H1 (cell line): ENCODE data around the gene LY6G6C. TPM values are rescaled to one million over a fixed set of nuclear protein-coding genes. Genes with fewer than 3 reads are reported as not detected.

Source experiments
- ATF2 ChIP-seq: IDR thresholded peaks from 2 replicates; pipeline ENCODE4 v1.6.1; 2012; ENCODE audit warnings: low read length, inconsistent platforms
- CHD7 ChIP-seq: fragments of 300-600 bp; sonication (generic); IDR thresholded peaks from 2 replicates; pipeline ENCODE4 v1.7.1; 2012; ENCODE audit warnings: low read length, moderate library complexity, mild to moderate bottlenecking, inconsistent platforms; ENCODE audit not compliant: insufficient replicate concordance
- SAP30 ChIP-seq: fragments of 300-600 bp; sonication (generic); IDR thresholded peaks from 2 replicates; pipeline ENCODE4 v1.7.1; 2012; ENCODE audit warnings: low read length, moderate library complexity, mild to moderate bottlenecking, inconsistent platforms; ENCODE audit not compliant: insufficient read depth, insufficient replicate concordance
- SIX5 ChIP-seq: IDR thresholded peaks from 2 replicates; pipeline ENCODE4 v1.6.1; 2011; ENCODE audit warnings: mild to moderate bottlenecking, low read depth, low read length
- polyA plus RNA-seq, 7 experiments: library from polyadenylated mRNA; depleted of rRNA in 3 of 7; stranded (reverse) in 5 of 7; unstranded in 2 of 7; fragments of >200 nt in 5 of 7; fragments of 200-250 nt in 2 of 7; gene quantifications; 1 replicate in 5 of 7; 2 replicates in 1 of 7; 4 replicates in 1 of 7; pipeline versions ENCODE4 v1.2.1 to v1.2.3, GENCODE V29; 2011 to 2013; ENCODE audit warnings: missing spikeins in 2 of 7, mixed read lengths in 2 of 7
- total RNA-seq: library from RNA; stranded (reverse); fragmentation: NEBNext Ultra II Directional; extraction: Animal tissue kit (Norgen Biotek cat#: 25700); gene quantifications from 2 replicates; pipeline ENCODE4 v1.2.1, GENCODE V29; 2021
- TF ChIP-seq, protein P1 (sequence below), 3 experiments: IDR thresholded peaks; 1 replicate in 2 of 3; 2 replicates in 1 of 3; pipeline versions ENCODE4 v1.5.1 to v1.6.1; 2011; ENCODE audit warnings: low read length in 3 of 3, mild to moderate bottlenecking in 3 of 3, inconsistent platforms in 2 of 3, low read depth in 1 of 3, moderate library complexity in 1 of 3; ENCODE audit not compliant: insufficient read depth in 1 of 3; ENCODE audit errors: control extremely low read depth in 1 of 3

LY6G6C gene
- total and polyA plus RNA-seq, 2 of the 8 experiments (the other 6 are each of a cell fraction or from before 2014, with no cell fraction given) = 0.23 TPM; not detected in 1

DNA sequence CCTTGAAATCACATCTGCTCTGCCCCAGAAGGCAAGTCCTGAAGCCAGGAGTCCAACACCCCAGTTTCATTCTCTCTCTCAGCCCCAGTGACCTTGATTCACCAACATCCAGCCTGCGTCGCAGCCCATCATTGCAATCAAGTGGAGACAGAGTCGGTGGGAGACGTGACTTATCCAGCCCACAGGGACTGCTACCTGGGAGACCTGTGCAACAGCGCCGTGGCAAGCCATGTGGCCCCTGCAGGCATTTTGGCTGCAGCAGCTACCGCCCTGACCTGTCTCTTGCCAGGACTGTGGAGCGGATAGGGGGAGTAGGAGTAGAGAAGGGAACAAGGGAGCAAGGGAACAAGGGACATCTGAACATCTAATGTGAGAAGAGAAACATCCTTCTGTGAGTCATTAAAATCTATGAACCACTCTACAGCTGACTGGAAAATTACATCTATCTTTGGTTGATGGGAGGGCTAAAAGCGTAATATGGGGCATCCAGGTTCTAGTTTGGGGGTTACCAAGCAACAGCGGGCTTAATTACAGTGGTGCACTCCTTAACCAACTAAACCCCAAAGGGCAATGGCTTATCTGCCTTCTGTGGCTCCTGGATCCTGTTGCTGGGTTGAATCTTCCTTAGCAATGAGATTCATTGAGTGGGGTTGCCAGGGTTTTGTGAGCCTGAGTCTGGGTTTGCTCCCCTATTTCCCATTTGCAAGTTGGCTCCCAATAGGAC is 3.9 kb downstream of the LY6G6C start (continued):
- TF ChIP-seq CHD7 (no peak), SAP30 (no peak), ATF2 (no peak), SIX5 (no peak)
- TF ChIP-seq, protein P1, sequence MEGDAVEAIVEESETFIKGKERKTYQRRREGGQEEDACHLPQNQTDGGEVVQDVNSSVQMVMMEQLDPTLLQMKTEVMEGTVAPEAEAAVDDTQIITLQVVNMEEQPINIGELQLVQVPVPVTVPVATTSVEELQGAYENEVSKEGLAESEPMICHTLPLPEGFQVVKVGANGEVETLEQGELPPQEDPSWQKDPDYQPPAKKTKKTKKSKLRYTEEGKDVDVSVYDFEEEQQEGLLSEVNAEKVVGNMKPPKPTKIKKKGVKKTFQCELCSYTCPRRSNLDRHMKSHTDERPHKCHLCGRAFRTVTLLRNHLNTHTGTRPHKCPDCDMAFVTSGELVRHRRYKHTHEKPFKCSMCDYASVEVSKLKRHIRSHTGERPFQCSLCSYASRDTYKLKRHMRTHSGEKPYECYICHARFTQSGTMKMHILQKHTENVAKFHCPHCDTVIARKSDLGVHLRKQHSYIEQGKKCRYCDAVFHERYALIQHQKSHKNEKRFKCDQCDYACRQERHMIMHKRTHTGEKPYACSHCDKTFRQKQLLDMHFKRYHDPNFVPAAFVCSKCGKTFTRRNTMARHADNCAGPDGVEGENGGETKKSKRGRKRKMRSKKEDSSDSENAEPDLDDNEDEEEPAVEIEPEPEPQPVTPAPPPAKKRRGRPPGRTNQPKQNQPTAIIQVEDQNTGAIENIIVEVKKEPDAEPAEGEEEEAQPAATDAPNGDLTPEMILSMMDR (IDR thresholded peaks at IDR 0.05; ENCODE audit: control extremely low read depth in 1 of 3, insufficient read depth in 1 of 3, low read depth in 1 of 3, low read length in 3 of 3) = peak; percentile 52 to 74 (median 72); a peak in 3 of 4 replicates
